Hematopoietic multipotent progenitor cell treated with erythropoietin and hydrocortisone succinate and interleukin-3 and kit ligand, for 8 days (in vitro differentiated cells): ENCODE measurements around the gene IRAK1.
A peak's percentile ranks its signal among the peaks of the same experiment; 100 is the strongest.

Source experiments
- DNase-seq: peaks from one replicate; pipeline ENCODE4 v3.0.0-alpha.2; 2015

Gene IRAK1

GRCh38 chrX:154019633-154020528 is at the start of gene IRAK1:
Gene IRAK1 (minus strand): TSS chrX:154019902. CDS start chrX:154019812, 90 bp downstream.
- DNase-seq = peak; percentile 49

DNA sequence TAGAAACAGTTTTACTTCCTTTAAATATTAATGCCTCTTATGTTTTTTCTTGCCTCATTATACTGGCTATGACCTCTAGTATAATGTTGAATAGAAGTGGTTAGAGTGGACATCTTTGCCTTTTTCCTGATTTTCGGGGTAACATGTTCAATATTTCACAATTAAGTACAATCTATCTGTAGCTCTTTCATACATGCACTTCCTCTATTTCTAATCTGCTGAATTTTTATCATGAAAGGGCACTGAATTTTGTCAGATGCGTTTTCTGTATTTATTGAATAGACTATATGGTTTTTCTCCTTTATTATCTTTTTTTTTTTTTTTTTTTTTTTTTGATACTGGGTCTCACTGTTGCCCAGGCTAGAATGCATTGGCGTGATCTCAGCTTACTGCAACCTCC is 48.9 kb upstream of the IRAK1 start:
- no peak for DNase-seq

- DNase-seq = no peak
These were observed 45.1 kb upstream of the IRAK1 start for GRCh38 chrX:154064637-154065435.

GRCh38 chrX:154063234-154063633 is 43.5 kb upstream of the IRAK1 start:
- peak; percentile 7 for DNase-seq

DNA sequence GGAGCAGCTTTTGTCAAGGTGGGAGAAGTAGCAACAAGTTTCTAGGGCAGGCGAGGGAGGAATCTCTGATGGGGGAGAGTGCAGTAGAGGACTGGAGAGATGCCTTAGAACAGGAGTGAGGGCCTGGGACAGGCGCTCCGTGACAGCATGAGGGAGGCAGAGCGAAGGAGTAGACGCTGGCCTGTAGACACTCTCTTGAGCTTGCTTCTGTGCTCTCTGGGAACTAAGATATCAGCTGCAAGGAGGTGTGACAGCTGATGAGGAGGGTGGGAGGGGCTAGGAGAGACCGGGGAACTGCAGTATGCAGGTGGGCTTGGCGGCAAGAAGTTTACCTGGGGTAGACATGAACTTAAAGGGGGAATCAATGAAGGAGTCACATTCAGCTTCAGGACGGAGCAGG is 42.1 kb upstream of the IRAK1 start:
- no peak for DNase-seq

DNA sequence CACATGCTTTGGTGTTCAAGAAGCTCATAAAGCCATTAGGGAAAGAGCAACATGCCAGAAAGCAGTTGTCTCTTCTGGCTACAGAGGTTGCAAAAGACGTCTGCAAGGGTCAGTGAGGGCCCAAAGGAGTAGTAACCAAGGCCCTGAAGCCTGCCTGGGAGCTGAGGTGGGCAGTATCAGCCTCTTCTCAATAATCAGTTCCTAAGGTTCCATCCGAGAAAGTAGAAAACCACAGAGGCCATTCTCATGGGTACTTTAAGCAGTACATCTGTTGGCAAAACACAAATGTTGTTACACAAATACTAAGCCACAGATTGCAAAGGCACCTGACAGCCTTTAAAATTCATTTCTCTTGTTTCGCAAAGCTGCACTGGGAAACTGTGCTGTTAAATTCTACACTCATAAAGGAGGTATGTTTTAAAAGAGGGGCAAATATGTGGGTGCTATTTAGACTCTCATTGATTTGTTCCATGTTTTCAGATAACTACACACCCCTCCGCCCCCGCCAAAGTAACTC is 40.1 kb upstream of the IRAK1 start:
- DNase-seq = no peak

DNA sequence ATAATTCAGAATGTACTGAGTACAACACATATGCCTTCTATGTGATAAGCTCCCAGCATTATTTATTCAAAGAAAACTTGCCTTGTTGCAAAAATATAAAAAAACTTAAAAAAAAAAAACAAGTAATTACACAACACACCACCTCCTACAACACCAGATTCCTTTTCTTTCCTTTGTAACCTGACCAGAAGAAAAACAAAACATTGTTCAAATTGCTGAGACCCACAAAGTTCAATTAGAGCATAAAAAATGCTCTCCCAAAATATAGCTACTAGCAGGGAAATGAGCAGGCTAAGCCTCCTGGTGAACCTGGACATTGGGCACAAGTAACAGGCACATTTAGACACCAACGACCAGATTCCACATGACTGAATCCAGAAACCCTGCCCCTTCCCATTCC is 39.5 kb upstream of the IRAK1 start:
- DNase-seq = no peak

DNA sequence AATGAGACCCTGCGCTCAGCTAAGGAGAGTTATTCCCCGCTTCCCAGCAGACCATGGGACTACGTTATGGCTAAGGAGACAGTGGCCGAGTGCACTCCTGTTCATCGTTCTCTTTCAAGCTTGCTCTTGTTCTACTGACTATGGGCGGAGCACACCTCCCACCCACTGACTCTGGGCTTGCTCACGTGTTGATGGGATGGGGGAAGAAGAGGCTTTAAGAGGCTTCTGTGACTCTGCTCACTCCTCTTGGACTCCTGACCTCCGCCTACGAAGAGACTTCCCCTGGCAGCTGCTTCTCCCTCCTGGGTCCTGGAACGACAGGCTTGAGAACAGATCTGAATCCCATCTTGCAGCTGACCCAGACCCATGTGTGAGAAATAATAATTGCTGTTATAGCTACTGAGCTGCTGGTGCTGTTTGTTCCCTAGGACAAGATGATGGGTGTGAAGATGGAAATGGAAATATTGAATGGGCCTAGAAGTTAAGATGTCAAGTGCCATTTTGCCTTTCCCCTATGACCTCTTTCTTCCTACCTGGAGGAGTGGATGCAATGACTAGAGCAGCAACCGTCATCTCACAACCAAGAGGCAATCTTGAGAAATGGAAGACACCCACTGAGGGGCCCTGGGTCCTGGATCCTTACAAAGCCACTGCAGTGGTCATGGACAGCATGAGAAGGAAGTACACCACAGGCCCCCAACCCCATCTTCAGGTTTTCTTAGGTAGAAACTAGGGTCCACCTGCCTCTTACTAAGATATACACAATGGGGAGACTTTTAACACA is 38.7 kb upstream of the IRAK1 start:
- no peak for DNase-seq

- DNase-seq = no peak
These were observed 38.1 kb upstream of the IRAK1 start for GRCh38 chrX:154057791-154058190.

DNA sequence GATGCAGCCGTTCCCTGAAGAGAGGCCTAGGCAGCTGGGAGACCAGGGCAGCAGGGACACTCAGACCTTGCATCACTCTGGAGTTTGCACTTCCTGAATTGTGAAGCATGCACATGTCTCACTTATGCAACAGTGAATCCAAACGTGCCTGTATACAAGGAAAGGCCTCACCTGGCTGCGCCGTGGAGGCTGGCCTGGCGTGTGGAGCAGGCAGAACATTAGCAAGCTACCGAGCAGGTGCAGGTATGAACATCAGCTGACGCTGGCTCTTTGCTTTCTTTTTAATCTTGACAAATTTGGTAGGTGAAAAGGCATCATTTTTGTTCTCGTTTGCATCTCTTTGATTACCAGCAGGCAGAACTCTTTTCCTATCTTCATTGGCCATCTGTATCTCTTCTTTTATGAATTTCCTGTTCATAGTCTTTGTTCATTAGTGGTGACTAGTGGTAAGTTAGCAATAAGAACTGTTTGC is 37.1 kb upstream of the IRAK1 start:
- no peak for DNase-seq

DNA sequence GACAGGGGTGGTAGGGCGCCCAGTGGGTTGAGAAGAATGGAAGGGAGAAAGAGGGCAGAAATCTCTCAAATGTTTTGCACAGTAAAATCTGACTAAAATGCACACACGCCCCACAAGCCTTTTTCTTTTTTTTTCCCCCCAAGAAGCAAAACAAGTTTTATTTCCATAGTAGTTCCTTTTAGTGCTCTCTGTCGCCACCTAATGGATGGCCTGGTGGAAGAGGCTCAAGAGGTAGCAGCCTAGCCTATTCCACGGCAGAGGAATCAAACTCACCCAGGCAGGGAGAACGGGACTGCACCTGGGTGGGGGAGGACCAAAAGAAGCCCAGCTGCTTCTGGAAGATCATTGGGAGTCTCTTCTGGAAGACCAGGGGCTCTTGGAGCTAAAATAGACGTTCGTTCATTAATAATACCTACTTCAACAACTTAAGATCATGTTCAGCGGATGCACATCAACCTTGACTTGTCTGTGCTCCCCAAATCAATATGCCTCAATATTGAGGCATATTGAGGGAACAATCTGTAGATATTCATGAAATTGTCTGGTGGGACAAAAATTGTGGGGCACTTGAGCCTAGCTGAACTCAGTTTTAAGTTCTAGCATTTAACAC is 31.6 kb upstream of the IRAK1 start:
- peak; percentile 67 for DNase-seq

GRCh38 chrX:154050113-154050495 is 30.4 kb upstream of the IRAK1 start:
- DNase-seq = no peak

GRCh38 chrX:154049209-154050112 is 29.8 kb upstream of the IRAK1 start:
- no peak for DNase-seq

DNA sequence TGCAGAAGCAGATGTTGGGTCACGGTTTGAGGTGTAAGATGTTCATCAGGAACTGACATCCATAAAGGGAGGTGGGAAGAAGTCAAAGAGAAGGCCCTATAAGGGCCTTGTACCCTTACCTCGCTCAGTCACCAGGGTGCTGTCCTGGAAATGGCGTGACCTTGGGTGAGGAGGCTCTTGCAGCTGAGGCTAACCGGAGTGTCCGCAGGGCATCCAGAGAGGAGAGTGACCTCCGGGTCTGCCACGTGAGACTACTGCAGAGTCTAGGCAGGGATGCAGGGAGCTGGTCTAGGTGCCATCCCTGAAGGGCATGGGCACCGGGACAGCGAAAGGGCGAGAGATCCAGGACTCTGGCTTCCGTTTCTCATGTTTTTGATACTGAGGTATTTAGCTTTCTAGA is 28.7 kb upstream of the IRAK1 start:
- DNase-seq = no peak

- DNase-seq = no peak
These were observed 27.4 kb upstream of the IRAK1 start for GRCh38 chrX:154046940-154047610.

- DNase-seq = no peak
These were observed 26.5 kb upstream of the IRAK1 start for GRCh38 chrX:154046031-154046781.

GRCh38 chrX:154044091-154044490 is 24.4 kb upstream of the IRAK1 start:
- DNase-seq = no peak

DNA sequence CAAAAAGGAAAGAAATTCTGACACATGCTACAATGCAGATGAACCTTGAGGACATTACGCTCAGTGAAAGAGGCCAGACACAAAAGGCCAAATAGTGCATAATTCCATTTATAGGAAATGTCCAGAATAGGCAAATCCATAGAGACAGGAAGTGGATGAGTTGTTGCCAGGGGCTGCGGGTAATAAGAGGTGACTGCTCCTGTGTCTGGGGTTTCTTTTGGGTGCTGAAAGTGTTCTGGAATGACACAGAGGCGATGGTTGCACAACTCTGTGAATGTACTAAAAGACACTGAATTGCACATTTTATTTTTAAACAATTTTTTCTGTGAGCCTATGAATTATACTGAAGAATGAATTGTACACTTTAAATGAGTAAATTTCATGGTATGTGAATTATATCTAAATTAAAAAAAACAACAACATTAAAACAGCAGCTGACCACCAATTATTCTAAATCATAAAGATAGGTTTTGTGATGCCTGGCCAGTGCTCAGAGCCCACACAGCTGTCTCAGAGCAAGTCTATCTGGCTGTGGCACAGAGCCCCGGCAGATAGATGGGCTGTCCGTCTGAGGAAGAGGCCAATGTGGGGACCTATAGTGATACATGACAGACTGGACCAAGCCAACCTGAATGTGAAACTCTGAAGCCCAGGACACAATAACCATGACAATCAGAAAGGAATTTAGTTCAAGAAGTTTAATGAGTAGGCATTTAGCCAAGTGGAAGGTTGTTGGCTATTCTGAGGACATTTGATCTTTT is 23.5 kb upstream of the IRAK1 start:
- DNase-seq = no peak

GRCh38 chrX:154040863-154041262 is 21.2 kb upstream of the IRAK1 start:
- DNase-seq = no peak
